ENCODE data around the gene UST.
"Not testable (repeated sequence)": the region's sequence is repeated elsewhere in the genome, so short reads cannot be mapped to it uniquely, and the experiment has no call there.

UST gene

DNA sequence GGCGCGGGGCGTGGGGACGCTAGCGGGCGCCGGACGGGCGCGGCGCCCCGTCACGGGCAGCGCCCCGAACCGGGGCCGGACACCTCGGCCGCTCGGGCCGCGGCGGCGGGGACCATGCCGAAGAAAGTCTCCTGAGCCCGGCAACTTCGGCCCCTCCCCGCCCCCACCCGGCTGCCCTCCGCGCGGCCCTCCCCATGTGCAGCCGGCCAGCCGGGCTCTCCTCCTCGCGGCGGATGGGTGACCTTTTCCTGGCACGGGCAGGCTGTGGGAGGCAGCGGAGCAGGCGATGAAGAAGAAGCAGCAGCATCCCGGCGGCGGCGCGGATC, 278 bp downstream of the UST start:
- H3K36me3 Mint-ChIP-seq (ENCODE audit: low read depth): peaks cover 5% of the 10 kb centered on the region
- no peaks in the 10 kb centered on the region for H3K9me3 Mint-ChIP-seq
- H3K27ac Mint-ChIP-seq: peak overlapping the region; percentile 89
- peak overlapping the region; percentile 93 for H3K4me3 Mint-ChIP-seq
- H3K4me1 Mint-ChIP-seq (ENCODE audit: low read depth): peaks cover 18% of the 10 kb centered on the region
- intact Hi-C loops (cut with micrococcal nuclease): loop anchor here (2.0 to 5.0 kb wide), 3 partner anchors 14 to 202 kb away; no protein-coding TSS in a partner anchor
- H3K27me3 Mint-ChIP-seq: peaks cover 80% of the 10 kb centered on the region

GRCh38 chr6:148747471-148748165, 788 bp downstream of the UST start:
- peak overlapping the region; percentile 82 for H3K4me3 Mint-ChIP-seq
- H3K4me1 Mint-ChIP-seq (ENCODE audit: low read depth): peaks cover 18% of the 10 kb centered on the region
- peaks cover 76% of the 10 kb centered on the region for H3K27me3 Mint-ChIP-seq
- peak overlapping the region; percentile 89 for H3K27ac Mint-ChIP-seq
- H3K9me3 Mint-ChIP-seq: no peaks in the 10 kb centered on the region
- intact Hi-C loops (cut with micrococcal nuclease): loop anchor here (2.0 to 5.0 kb wide), 3 partner anchors 13 to 201 kb away; no protein-coding TSS in a partner anchor
- peaks cover 5% of the 10 kb centered on the region for H3K36me3 Mint-ChIP-seq (ENCODE audit: low read depth)

DNA sequence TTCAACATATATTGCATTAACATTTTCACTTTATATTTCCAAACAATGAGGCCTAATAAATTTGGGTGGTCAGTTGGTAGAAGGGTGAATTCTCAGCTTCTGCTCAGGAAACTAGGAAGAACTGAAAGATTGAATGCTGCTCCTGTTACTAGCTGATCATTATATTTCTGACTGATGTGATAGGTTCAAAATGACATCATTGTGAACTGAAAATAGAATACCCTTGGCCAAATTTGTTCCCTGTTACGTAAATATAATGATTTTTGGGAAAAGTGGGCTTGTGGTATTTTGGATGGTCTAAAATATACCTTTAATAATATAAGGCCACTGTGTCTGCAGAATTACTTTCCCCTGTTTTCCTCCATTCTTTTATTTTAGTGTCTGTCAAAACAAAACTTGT, 2.8 kb downstream of the UST start:
- Mint-ChIP-seq H3K27ac (no peak overlapping the region), H3K4me3 (no peak overlapping the region), H3K36me3 (ENCODE audit: low read depth) (peaks cover 5% of the 10 kb centered on the region), H3K9me3 (no peaks in the 10 kb centered on the region), H3K4me1 (ENCODE audit: low read depth) (peaks cover 18% of the 10 kb centered on the region), H3K27me3 (peaks cover 66% of the 10 kb centered on the region)
- intact Hi-C loops (cut with micrococcal nuclease): loop anchor here (5.0 kb wide), 1 partner anchor 33 kb away; no protein-coding TSS in a partner anchor

- Mint-ChIP-seq H3K9me3 (no peaks in the 10 kb centered on the region), H3K27me3 (peaks cover 52% of the 10 kb centered on the region), H3K4me1 (ENCODE audit: low read depth) (peaks cover 19% of the 10 kb centered on the region), H3K27ac (no peak overlapping the region), H3K36me3 (ENCODE audit: low read depth) (peaks cover 5% of the 10 kb centered on the region), H3K4me3 (no peak overlapping the region)
- intact Hi-C loops (cut with micrococcal nuclease): no loop called here
Measured at GRCh38 chr6:148750838-148751792, 4.3 kb downstream of the UST start.

DNA sequence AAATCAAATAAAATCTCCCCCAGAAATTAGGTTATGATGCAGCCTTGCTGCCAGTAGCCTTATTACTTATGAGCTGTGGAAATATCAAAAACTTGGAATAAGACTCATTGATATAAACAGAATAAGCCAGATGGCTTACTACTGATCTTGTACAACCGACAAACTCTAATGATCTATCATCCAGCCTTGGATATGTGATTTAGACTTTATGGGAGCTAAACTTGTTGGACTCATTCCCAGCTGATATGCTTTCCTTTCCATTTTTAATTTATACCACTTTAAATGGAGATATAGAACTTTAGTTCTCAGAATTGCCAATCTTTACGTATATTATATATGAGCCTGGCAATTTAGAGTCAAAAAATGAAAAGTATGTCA, 5.0 kb downstream of the UST start:
- intact Hi-C loops (cut with micrococcal nuclease): no loop called here
- Mint-ChIP-seq H3K27me3 (peaks cover 45% of the 10 kb centered on the region), H3K4me3 (no peak overlapping the region), H3K36me3 (ENCODE audit: low read depth) (peaks cover 2% of the 10 kb centered on the region), H3K4me1 (ENCODE audit: low read depth) (peaks cover 20% of the 10 kb centered on the region), H3K27ac (no peak overlapping the region), H3K9me3 (no peaks in the 10 kb centered on the region)

DNA sequence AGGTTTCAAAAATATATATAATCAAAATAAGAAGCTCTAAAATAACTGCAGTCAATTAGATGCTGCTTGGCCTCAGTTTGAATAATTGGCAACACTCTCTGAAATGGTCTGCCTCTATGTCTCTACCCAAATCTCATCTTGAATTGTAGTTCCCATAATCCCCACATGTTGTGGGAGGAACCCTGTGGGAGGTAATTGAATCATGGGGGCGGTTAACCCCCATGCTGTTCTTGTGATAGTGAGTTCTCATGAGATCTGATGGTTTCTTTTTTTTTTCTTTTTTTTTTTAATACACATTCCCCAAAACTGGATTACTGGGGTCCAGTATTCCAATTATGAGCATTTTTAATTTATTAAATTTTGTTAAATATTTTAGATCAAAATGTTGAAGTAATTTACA, 8.5 kb downstream of the UST start:
- H3K9me3 Mint-ChIP-seq; H3K4me3 Mint-ChIP-seq; H3K27ac Mint-ChIP-seq; H3K36me3 Mint-ChIP-seq (ENCODE audit: low read depth); intact Hi-C loops (cut with micrococcal nuclease): not testable (repeated sequence)
- Mint-ChIP-seq H3K27me3 (peaks cover 21% of the 10 kb centered on the region), H3K4me1 (ENCODE audit: low read depth) (peaks cover 33% of the 10 kb centered on the region)

DNA sequence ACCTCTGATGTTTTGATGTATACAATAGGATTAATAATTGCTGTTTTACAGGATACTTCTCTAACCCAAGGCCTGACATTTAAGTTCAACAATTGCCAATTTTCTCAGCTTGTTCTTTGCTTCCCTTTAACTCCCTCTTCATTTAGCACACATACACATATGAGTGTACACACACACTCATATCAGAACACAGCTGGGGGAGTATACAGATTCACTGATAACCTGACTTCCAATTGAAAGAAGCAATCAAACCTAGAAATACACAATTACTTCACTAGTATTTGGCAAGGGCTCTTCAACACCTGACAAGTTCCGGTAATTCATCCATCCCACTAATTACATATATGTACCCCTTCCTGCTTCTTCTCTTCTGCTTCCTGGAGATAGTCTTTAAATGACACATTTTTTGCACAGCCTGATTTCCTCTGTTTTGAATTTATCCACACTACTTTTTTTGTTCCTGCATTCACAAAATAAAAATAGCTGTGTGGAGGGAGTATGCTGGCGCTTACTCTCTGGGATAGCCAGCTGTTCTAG, 11.2 kb downstream of the UST start:
- intact Hi-C loops (cut with micrococcal nuclease): no loop called here
- Mint-ChIP-seq H3K9me3 (no peaks in the 10 kb centered on the region), H3K27me3 (peaks cover 7% of the 10 kb centered on the region), H3K4me3 (no peak overlapping the region), H3K4me1 (ENCODE audit: low read depth) (peaks cover 59% of the 10 kb centered on the region), H3K36me3 (ENCODE audit: low read depth) (no peaks in the 10 kb centered on the region), H3K27ac (peak overlapping the region; percentile 94)

DNA sequence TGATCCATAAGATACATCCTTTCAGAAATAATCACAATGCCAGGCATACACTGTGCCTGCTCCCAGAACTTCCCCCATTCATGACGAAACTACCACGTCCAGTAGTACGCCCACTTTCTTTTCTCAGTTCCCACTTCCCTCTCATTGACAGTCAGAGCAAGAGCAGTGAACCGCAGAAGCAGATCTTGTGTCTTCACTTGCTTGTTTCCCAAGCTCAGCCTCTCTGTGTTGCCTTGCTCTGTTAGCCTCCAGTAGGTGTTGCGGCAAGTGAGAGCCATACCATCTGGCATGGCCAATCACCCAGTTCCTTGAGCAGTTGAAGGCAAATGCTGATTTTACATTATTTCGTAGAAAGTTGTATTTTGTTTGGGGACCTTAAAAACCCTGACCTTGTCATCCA, 11.7 kb downstream of the UST start:
- Mint-ChIP-seq H3K36me3 (ENCODE audit: low read depth) (no peaks in the 10 kb centered on the region), H3K4me3 (peak overlapping the region; percentile 13), H3K27me3 (peaks cover 10% of the 10 kb centered on the region), H3K9me3 (no peaks in the 10 kb centered on the region), H3K4me1 (ENCODE audit: low read depth) (peaks cover 64% of the 10 kb centered on the region), H3K27ac (peak overlapping the region; percentile 94)
- intact Hi-C loops (cut with micrococcal nuclease): no loop called here

DNA sequence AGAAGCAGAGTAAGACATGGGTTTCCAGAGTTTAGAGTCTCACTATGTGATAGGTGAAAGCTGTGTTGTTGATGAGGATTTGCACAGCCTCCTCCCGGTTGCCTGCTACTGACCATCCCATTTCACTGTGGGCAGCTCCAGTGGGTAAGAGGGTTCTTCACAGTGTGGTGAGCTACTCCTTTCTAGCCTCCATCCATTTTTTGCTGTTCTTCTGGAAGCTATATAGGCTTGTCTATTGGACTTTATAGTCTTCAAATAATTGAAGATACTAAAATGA, 13.4 kb downstream of the UST start:
- Mint-ChIP-seq H3K9me3 (no peaks in the 10 kb centered on the region), H3K36me3 (ENCODE audit: low read depth) (no peaks in the 10 kb centered on the region), H3K27me3 (peaks cover 7% of the 10 kb centered on the region), H3K27ac (peak overlapping the region; percentile 94), H3K4me1 (ENCODE audit: low read depth) (peaks cover 71% of the 10 kb centered on the region), H3K4me3 (peak overlapping the region; percentile 78)
- intact Hi-C loops (cut with micrococcal nuclease): loop anchor here (2.0 kb wide), 2 partner anchors 13 to 19 kb away; partner anchors contain the start of gene UST

- peaks cover 8% of the 10 kb centered on the region for H3K27me3 Mint-ChIP-seq
- H3K27ac Mint-ChIP-seq: peak overlapping the region; percentile 94
- intact Hi-C loops (cut with micrococcal nuclease): loop anchor here (2.0 kb wide), 2 partner anchors 14 to 18 kb away; partner anchors contain the start of gene UST
- H3K9me3 Mint-ChIP-seq: no peaks in the 10 kb centered on the region
- H3K4me1 Mint-ChIP-seq (ENCODE audit: low read depth): peaks cover 74% of the 10 kb centered on the region
- H3K36me3 Mint-ChIP-seq (ENCODE audit: low read depth): no peaks in the 10 kb centered on the region
- peak overlapping the region; percentile 78 for H3K4me3 Mint-ChIP-seq
Measured at GRCh38 chr6:148760568-148761526, 14.0 kb downstream of the UST start.

- intact Hi-C loops (cut with micrococcal nuclease): loop anchor here (2.0 kb wide), 2 partner anchors 15 to 17 kb away; partner anchors contain the start of gene UST
- peaks cover 8% of the 10 kb centered on the region for H3K27me3 Mint-ChIP-seq
- H3K4me3 Mint-ChIP-seq: peak overlapping the region; percentile 78
- H3K9me3 Mint-ChIP-seq: no peaks in the 10 kb centered on the region
- H3K36me3 Mint-ChIP-seq (ENCODE audit: low read depth): no peaks in the 10 kb centered on the region
- H3K4me1 Mint-ChIP-seq (ENCODE audit: low read depth): peaks cover 74% of the 10 kb centered on the region
- peak overlapping the region; percentile 94 for H3K27ac Mint-ChIP-seq
Measured at GRCh38 chr6:148761527-148762011, 14.7 kb downstream of the UST start.

- intact Hi-C loops (cut with micrococcal nuclease): no loop called here
- H3K36me3 Mint-ChIP-seq (ENCODE audit: low read depth): no peaks in the 10 kb centered on the region
- peak overlapping the region; percentile 94 for H3K27ac Mint-ChIP-seq
- H3K4me3 Mint-ChIP-seq: no peak overlapping the region
- peaks cover 68% of the 10 kb centered on the region for H3K4me1 Mint-ChIP-seq (ENCODE audit: low read depth)
- H3K27me3 Mint-ChIP-seq: peaks cover 8% of the 10 kb centered on the region
- no peaks in the 10 kb centered on the region for H3K9me3 Mint-ChIP-seq
Measured at GRCh38 chr6:148762231-148762630, 15.4 kb downstream of the UST start.

All from dendritic cell treated with granulocyte-macrophage colony-stimulating factor and Interleukin-4, amounts not matched to agents 40 ng/mL and 50 ng/mL, for 4 days (primary cell).